Measurements from ENCODE around the gene ARFIP1. TPM values are rescaled to one million over a fixed set of nuclear protein-coding genes. Genes with fewer than 3 reads are reported as not detected.

Gene ARFIP1
- total and polyA plus RNA-seq, 2 of the 8 experiments (the other 6 are each of a cell fraction or from before 2014, with no cell fraction given), result 13.5 to 38.0 TPM

- TF ChIP-seq, protein P1, sequence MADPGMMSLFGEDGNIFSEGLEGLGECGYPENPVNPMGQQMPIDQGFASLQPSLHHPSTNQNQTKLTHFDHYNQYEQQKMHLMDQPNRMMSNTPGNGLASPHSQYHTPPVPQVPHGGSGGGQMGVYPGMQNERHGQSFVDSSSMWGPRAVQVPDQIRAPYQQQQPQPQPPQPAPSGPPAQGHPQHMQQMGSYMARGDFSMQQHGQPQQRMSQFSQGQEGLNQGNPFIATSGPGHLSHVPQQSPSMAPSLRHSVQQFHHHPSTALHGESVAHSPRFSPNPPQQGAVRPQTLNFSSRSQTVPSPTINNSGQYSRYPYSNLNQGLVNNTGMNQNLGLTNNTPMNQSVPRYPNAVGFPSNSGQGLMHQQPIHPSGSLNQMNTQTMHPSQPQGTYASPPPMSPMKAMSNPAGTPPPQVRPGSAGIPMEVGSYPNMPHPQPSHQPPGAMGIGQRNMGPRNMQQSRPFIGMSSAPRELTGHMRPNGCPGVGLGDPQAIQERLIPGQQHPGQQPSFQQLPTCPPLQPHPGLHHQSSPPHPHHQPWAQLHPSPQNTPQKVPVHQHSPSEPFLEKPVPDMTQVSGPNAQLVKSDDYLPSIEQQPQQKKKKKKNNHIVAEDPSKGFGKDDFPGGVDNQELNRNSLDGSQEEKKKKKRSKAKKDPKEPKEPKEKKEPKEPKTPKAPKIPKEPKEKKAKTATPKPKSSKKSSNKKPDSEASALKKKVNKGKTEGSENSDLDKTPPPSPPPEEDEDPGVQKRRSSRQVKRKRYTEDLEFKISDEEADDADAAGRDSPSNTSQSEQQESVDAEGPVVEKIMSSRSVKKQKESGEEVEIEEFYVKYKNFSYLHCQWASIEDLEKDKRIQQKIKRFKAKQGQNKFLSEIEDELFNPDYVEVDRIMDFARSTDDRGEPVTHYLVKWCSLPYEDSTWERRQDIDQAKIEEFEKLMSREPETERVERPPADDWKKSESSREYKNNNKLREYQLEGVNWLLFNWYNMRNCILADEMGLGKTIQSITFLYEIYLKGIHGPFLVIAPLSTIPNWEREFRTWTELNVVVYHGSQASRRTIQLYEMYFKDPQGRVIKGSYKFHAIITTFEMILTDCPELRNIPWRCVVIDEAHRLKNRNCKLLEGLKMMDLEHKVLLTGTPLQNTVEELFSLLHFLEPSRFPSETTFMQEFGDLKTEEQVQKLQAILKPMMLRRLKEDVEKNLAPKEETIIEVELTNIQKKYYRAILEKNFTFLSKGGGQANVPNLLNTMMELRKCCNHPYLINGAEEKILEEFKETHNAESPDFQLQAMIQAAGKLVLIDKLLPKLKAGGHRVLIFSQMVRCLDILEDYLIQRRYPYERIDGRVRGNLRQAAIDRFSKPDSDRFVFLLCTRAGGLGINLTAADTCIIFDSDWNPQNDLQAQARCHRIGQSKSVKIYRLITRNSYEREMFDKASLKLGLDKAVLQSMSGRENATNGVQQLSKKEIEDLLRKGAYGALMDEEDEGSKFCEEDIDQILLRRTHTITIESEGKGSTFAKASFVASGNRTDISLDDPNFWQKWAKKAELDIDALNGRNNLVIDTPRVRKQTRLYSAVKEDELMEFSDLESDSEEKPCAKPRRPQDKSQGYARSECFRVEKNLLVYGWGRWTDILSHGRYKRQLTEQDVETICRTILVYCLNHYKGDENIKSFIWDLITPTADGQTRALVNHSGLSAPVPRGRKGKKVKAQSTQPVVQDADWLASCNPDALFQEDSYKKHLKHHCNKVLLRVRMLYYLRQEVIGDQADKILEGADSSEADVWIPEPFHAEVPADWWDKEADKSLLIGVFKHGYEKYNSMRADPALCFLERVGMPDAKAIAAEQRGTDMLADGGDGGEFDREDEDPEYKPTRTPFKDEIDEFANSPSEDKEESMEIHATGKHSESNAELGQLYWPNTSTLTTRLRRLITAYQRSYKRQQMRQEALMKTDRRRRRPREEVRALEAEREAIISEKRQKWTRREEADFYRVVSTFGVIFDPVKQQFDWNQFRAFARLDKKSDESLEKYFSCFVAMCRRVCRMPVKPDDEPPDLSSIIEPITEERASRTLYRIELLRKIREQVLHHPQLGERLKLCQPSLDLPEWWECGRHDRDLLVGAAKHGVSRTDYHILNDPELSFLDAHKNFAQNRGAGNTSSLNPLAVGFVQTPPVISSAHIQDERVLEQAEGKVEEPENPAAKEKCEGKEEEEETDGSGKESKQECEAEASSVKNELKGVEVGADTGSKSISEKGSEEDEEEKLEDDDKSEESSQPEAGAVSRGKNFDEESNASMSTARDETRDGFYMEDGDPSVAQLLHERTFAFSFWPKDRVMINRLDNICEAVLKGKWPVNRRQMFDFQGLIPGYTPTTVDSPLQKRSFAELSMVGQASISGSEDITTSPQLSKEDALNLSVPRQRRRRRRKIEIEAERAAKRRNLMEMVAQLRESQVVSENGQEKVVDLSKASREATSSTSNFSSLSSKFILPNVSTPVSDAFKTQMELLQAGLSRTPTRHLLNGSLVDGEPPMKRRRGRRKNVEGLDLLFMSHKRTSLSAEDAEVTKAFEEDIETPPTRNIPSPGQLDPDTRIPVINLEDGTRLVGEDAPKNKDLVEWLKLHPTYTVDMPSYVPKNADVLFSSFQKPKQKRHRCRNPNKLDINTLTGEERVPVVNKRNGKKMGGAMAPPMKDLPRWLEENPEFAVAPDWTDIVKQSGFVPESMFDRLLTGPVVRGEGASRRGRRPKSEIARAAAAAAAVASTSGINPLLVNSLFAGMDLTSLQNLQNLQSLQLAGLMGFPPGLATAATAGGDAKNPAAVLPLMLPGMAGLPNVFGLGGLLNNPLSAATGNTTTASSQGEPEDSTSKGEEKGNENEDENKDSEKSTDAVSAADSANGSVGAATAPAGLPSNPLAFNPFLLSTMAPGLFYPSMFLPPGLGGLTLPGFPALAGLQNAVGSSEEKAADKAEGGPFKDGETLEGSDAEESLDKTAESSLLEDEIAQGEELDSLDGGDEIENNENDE (IDR thresholded peaks at IDR 0.05; ENCODE audit: insufficient replicate concordance, low read length), result no peak
- no peak for TF ChIP-seq NANOG (IDR thresholded peaks at IDR 0.05; ENCODE audit: insufficient read depth, low read depth, low read length, poor library complexity, severe bottlenecking)
- no peak for TF ChIP-seq CTCF (IDR thresholded peaks at IDR 0.05; ENCODE audit: control extremely low read depth in 1 of 3, insufficient read depth in 1 of 3, low read depth in 1 of 3, low read length in 3 of 3)
- TF ChIP-seq EZH2 (IDR thresholded peaks at IDR 0.05; ENCODE audit: low read depth, low read length, severe bottlenecking), result no peak
- no peak for TF ChIP-seq RNF2 (IDR thresholded peaks at IDR 0.05; ENCODE audit: borderline replicate concordance, low read depth, low read length, missing control alignments, poor library complexity, severe bottlenecking)
- no peak for TF ChIP-seq SAP30 (IDR thresholded peaks at IDR 0.05; ENCODE audit: insufficient read depth, insufficient replicate concordance, low read length)
- TF ChIP-seq HDAC2 (IDR thresholded peaks at IDR 0.05; ENCODE audit: borderline replicate concordance in 1 of 2, low read depth in 2 of 2, low read length in 2 of 2), result no peak
Observed at GRCh38 chr4:152920768-152921167, 141.0 kb downstream of the ARFIP1 start (continued).
